Breast epithelium (tissue), 3 donors: ENCODE data around the gene KCNH1.

ENCODE experiments used
- CTCF ChIP-seq, 3 donors: fragments of 450-650 bp; IDR thresholded peaks; one replicate each; pipeline ENCODE4 v1.5.1; 2016 to 2017; ENCODE audit warnings: antibody characterized with exemption in 3 of 3, mild to moderate bottlenecking in 3 of 3, moderate library complexity in 3 of 3
- POLR2A ChIP-seq: fragments of 450-650 bp; IDR thresholded peaks from one replicate; pipeline ENCODE4 v1.6.1; 2016; ENCODE audit warnings: antibody characterized with exemption, mild to moderate bottlenecking, moderate library complexity

GRCh38 chr1:210641582-210641981, 492.4 kb downstream of the KCNH1 start:
- no peak for TF ChIP-seq POLR2A
- no peak for TF ChIP-seq CTCF (IDR thresholded peaks at IDR 0.05)
